Right lobe of liver (tissue), 4 donors: ENCODE results near the gene IGF2BP3.

Source experiments
- CTCF ChIP-seq, 4 donors: fragments of 200-600 bp in 3 of 4; fragments of 450-650 bp in 1 of 4; IDR thresholded peaks; one replicate each; pipeline versions ENCODE4 v1.5.1 to v1.8.0; 2016 to 2022; ENCODE audit warnings: antibody characterized with exemption in 4 of 4, mild to moderate bottlenecking in 2 of 4
- POLR2A ChIP-seq: fragments of 450-650 bp; IDR thresholded peaks from one replicate; pipeline ENCODE4 v1.6.1; 2017; ENCODE audit warnings: antibody characterized with exemption, mild to moderate bottlenecking
- donor health status: DM: no; HTN: no; CAD: no.
- donor health status: DM: no; HTN: no; CAD: no.
- donor health status: DM: no; HTN: yes; CAD: no.

DNA sequence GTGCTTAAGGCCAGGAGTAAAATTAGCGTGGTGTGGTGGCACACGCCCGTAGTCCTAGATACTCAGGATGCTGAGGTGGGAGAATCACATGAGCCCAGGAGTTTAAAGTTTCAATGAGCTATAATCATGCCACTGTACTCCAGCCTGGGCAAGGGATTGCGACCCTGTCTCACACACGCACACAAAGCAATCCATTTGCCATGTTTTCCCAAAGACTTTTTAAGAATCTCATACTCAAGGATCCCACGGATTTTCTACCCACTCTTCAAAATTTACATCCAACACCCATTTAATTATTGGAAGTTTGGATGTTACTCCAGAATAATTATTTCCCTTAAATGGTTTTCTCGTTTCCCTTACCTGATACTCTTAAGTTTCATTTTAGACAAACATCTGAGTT is 47.9 kb downstream of the IGF2BP3 start:
- TF ChIP-seq CTCF (IDR thresholded peaks at IDR 0.05) (no peak), POLR2A (no peak)
